WTC11 (cell line): ENCODE measurements around the gene BOC. TPM values are rescaled to one million over a fixed set of nuclear protein-coding genes. Genes with fewer than 3 reads are reported as not detected.

Experiments
- ATAC-seq: fragments of 200-7000 bp; cut with Tn5 transposase; 2 replicates; pipeline ENCODE4 v1.10.0; 2021; ENCODE audit warnings: mild to moderate bottlenecking, moderate library complexity
- CTCF ChIA-PET: fragments of 300-600 bp; sonication (Branson Sonifier 250); formaldehyde crosslinking; loops from one replicate; lab custom pipeline; 2021; ENCODE audit warnings: antibody characterized with exemption; lab: Charles Lee
- POLR2A ChIA-PET: fragments of 350-600 bp; sonication (Branson Sonifier 250); formaldehyde crosslinking; loops from one replicate; lab custom pipeline; 2021; ENCODE audit warnings: antibody characterized with exemption; lab: Charles Lee
- DNase-seq: peaks from one replicate; pipeline ENCODE4 v3.0.0; 2021; ENCODE audit warnings: low spot score
- H3K27ac Mint-ChIP-seq: 2 replicates; pipeline ENCODE4 v1.8.0; 2021; ENCODE audit warnings: mixed read lengths
- H3K27me3 Mint-ChIP-seq: 2 replicates; pipeline ENCODE4 v1.8.0; 2021; ENCODE audit warnings: low read depth, mild to moderate bottlenecking, moderate library complexity, mixed read lengths
- H3K36me3 Mint-ChIP-seq: 2 replicates; pipeline ENCODE4 v1.8.0; 2021; ENCODE audit warnings: mixed read lengths
- H3K4me1 Mint-ChIP-seq: 2 replicates; pipeline ENCODE4 v1.8.0; 2022; ENCODE audit warnings: mixed read lengths
- H3K4me3 Mint-ChIP-seq: 2 replicates; pipeline ENCODE4 v1.8.0; 2021; ENCODE audit warnings: mild to moderate bottlenecking, moderate library complexity, mixed read lengths
- H3K9me3 Mint-ChIP-seq: 2 replicates; pipeline ENCODE4 v1.8.0; 2021; ENCODE audit warnings: mixed read lengths
- FOXP1 ChIP-seq: sonication (generic); formaldehyde crosslinking; IDR thresholded peaks from 2 replicates; pipeline ENCODE4 v1.8.0; 2022; ENCODE audit warnings: missing genetic modification reagents, mild to moderate bottlenecking, moderate library complexity, borderline replicate concordance
- GTF2I ChIP-seq: fragments of 250-450 bp; sonication (Bioruptor Pico); conservative IDR thresholded peaks from 2 replicates; pipeline ENCODE4 v1.4.0; 2021; ENCODE audit warnings: mild to moderate bottlenecking
- OVOL2 ChIP-seq: fragments of 250-450 bp; sonication (Bioruptor Pico); IDR thresholded peaks from 2 replicates; pipeline ENCODE4 v1.9.0; 2021; ENCODE audit warnings: mild to moderate bottlenecking, borderline replicate concordance
- PRRX2 ChIP-seq: fragments of 250-450 bp; sonication (Bioruptor Pico); IDR thresholded peaks from 2 replicates; pipeline ENCODE4 v1.8.0; 2021; ENCODE audit warnings: mild to moderate bottlenecking
- SMAD3 ChIP-seq: sonication (generic); formaldehyde crosslinking; IDR thresholded peaks from 2 replicates; pipeline ENCODE4 v1.8.0; 2022; ENCODE audit warnings: missing genetic modification reagents, mild to moderate bottlenecking, borderline replicate concordance
- SMAD4 ChIP-seq: sonication (generic); formaldehyde crosslinking; IDR thresholded peaks from 2 replicates; pipeline ENCODE4 v1.8.0; 2022; ENCODE audit warnings: mild to moderate bottlenecking, missing genetic modification reagents
- SOX15 ChIP-seq: fragments of 250-450 bp; sonication (Bioruptor Pico); IDR thresholded peaks from 2 replicates; pipeline ENCODE4 v1.9.0; 2021; ENCODE audit warnings: mild to moderate bottlenecking
- SP1 ChIP-seq: sonication (generic); formaldehyde crosslinking; conservative IDR thresholded peaks from 2 replicates; pipeline ENCODE4 v1.8.1; 2022; ENCODE audit warnings: missing genetic modification reagents
- TEAD1 ChIP-seq: sonication (generic); formaldehyde crosslinking; IDR thresholded peaks from 2 replicates; pipeline ENCODE4 v1.8.0; 2022; ENCODE audit warnings: mild to moderate bottlenecking, missing genetic modification reagents
- TEAD4 ChIP-seq: sonication (generic); formaldehyde crosslinking; IDR thresholded peaks from 2 replicates; pipeline ENCODE4 v1.8.0; 2022; ENCODE audit warnings: mild to moderate bottlenecking, missing genetic modification reagents
- ZNF138 ChIP-seq: sonication (generic); formaldehyde crosslinking; conservative IDR thresholded peaks from 2 replicates; pipeline ENCODE4 v1.8.1; 2022; ENCODE audit warnings: mild to moderate bottlenecking, moderate library complexity, missing genetic modification reagents
- ZNF263 ChIP-seq: sonication (generic); formaldehyde crosslinking; IDR thresholded peaks from 2 replicates; pipeline ENCODE4 v1.8.1; 2022; ENCODE audit warnings: low read depth, mild to moderate bottlenecking, moderate library complexity, missing genetic modification reagents
- ZNF671 ChIP-seq: fragments of 250-450 bp; sonication (Bioruptor Pico); IDR thresholded peaks from 2 replicates; pipeline ENCODE4 v1.8.0; 2021; ENCODE audit warnings: mild to moderate bottlenecking
- total RNA-seq: library from RNA; stranded (reverse); gene quantifications from 3 replicates; pipeline ENCODE4 v1.2.3, GENCODE V29; 2021
- TF ChIP-seq, protein P1 (sequence below): sonication (generic); formaldehyde crosslinking; IDR thresholded peaks from 2 replicates; pipeline ENCODE4 v1.8.1; 2023; ENCODE audit warnings: mild to moderate bottlenecking, moderate library complexity, missing genetic modification reagents
- TF ChIP-seq, protein P2 (sequence below): fragments of 250-450 bp; sonication (Bioruptor Pico); conservative IDR thresholded peaks from 2 replicates; pipeline ENCODE4 v1.9.0; 2021; ENCODE audit warnings: mild to moderate bottlenecking
- TF ChIP-seq, protein P3 (sequence below): sonication (generic); formaldehyde crosslinking; IDR thresholded peaks from 2 replicates; pipeline ENCODE4 v1.8.1; 2022; ENCODE audit warnings: missing genetic modification reagents, borderline replicate concordance
- TF ChIP-seq, protein P4 (sequence below): sonication (generic); formaldehyde crosslinking; IDR thresholded peaks from 2 replicates; pipeline ENCODE4 v1.8.1; 2023; ENCODE audit warnings: mild to moderate bottlenecking, missing genetic modification reagents
- TF ChIP-seq, protein P5 (sequence below): sonication (generic); formaldehyde crosslinking; IDR thresholded peaks from 2 replicates; pipeline ENCODE4 v1.8.0; 2023; ENCODE audit warnings: missing genetic modification reagents
- TF ChIP-seq, protein P6 (sequence below): sonication (generic); formaldehyde crosslinking; IDR thresholded peaks from 2 replicates; pipeline ENCODE4 v1.8.1; 2022; ENCODE audit warnings: low read depth, missing genetic modification reagents, borderline replicate concordance
- TF ChIP-seq, protein P7 (sequence below): sonication (generic); formaldehyde crosslinking; IDR thresholded peaks from 2 replicates; pipeline ENCODE4 v1.8.1; 2023; ENCODE audit warnings: mild to moderate bottlenecking, missing genetic modification reagents, moderate library complexity
- TF ChIP-seq, protein P8 (sequence below): sonication (generic); formaldehyde crosslinking; IDR thresholded peaks from 2 replicates; pipeline ENCODE4 v1.8.1; 2023; ENCODE audit warnings: mild to moderate bottlenecking, missing genetic modification reagents, moderate library complexity

BOC gene
- total RNA-seq, 1 experiment from 2014 or later: 8.0 TPM

DNA sequence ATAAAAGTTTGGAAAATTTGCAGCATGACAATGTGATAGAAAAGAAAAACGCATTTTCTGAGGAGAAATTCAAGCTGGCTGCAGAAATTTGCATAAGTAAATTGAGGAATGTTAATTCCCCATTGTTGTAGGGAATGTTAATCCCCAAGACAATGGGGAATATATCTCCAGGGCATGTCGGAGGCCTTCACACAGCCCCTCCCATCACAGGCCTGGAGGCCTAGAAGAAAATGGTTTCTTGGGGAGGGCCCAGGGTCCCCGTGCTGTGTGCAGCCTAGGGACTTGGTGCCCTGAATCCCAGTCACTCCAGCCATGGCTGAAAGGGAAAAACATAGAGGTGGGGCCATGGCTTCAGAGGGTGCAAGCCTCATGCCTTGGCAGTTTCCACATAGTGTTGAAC is 101.1 kb downstream of the BOC start:
- ATAC-seq: peak; percentile 95
- Mint-ChIP-seq H3K36me3 (peaks cover 50% of the 10 kb centered on the region), H3K4me1 (peaks cover 9% of the 10 kb centered on the region), H3K9me3 (peaks cover 60% of the 10 kb centered on the region), H3K27me3 (no peaks in the 10 kb centered on the region; the same call in 1 of the 2 replicates), H3K27ac (0 out of 2 replicates have a peak overlapping the region, but pooled peaks have one; percentile 15), H3K4me3 (no peak overlapping the region)
- ChIA-PET CTCF (interaction anchor here (0.7 kb wide), 1 partner anchor 35 kb away, joined by 6 read pairs; no protein-coding TSS in a partner anchor), POLR2A (no interaction called here)
- DNase-seq: peak; percentile 43
- TF ChIP-seq OVOL2 (CRISPR knock-in tag): no peak
- TF ChIP-seq, protein P1, sequence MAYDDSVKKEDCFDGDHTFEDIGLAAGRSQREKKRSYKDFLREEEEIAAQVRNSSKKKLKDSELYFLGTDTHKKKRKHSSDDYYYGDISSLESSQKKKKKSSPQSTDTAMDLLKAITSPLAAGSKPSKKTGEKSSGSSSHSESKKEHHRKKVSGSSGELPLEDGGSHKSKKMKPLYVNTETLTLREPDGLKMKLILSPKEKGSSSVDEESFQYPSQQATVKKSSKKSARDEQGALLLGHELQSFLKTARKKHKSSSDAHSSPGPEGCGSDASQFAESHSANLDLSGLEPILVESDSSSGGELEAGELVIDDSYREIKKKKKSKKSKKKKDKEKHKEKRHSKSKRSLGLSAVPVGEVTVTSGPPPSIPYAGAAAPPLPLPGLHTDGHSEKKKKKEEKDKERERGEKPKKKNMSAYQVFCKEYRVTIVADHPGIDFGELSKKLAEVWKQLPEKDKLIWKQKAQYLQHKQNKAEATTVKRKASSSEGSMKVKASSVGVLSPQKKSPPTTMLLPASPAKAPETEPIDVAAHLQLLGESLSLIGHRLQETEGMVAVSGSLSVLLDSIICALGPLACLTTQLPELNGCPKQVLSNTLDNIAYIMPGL: no peak
- TF ChIP-seq ZNF263 (CRISPR knock-in tag): no peak
- TF ChIP-seq, protein P2, sequence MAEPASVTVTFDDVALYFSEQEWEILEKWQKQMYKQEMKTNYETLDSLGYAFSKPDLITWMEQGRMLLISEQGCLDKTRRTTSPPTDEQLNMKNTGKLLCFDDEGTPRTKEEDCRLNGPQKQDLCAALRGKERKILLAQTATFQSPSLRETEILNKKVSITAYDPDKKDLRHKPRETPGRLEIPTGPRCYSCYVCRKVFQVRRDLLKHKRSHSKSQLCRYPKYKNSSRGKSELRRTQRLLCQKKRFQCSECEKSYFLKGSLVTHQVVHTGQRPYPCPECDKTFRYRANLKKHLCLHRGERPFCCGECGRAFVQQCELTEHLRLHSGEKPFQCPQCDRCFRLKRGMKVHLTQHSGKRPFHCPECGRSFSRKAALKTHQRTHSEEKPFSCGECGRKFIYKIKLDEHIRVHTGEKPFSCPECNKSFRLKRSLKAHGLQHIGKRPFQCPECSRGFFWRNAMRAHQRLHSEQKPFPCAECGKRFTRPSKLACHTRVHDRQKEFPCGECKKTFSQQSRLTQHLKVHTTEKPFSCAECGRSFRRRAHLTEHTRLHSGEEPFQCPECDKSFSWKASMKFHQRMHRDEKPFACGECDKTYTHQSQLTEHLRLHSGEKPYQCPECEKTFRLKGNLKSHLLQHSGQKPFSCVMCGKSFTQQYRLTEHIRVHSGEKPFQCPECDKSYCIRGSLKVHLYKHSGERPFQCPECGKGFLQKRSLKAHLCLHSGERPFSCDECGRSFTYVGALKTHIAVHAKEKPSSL: no peak
- TF ChIP-seq, protein P3, sequence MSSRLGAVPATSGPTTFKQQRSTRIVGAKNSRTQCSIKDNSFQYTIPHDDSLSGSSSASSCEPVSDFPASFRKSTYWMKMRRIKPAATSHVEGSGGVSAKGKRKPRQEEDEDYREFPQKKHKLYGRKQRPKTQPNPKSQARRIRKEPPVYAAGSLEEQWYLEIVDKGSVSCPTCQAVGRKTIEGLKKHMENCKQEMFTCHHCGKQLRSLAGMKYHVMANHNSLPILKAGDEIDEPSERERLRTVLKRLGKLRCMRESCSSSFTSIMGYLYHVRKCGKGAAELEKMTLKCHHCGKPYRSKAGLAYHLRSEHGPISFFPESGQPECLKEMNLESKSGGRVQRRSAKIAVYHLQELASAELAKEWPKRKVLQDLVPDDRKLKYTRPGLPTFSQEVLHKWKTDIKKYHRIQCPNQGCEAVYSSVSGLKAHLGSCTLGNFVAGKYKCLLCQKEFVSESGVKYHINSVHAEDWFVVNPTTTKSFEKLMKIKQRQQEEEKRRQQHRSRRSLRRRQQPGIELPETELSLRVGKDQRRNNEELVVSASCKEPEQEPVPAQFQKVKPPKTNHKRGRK (CRISPR knock-in tag): no peak
- TF ChIP-seq, protein P4, sequence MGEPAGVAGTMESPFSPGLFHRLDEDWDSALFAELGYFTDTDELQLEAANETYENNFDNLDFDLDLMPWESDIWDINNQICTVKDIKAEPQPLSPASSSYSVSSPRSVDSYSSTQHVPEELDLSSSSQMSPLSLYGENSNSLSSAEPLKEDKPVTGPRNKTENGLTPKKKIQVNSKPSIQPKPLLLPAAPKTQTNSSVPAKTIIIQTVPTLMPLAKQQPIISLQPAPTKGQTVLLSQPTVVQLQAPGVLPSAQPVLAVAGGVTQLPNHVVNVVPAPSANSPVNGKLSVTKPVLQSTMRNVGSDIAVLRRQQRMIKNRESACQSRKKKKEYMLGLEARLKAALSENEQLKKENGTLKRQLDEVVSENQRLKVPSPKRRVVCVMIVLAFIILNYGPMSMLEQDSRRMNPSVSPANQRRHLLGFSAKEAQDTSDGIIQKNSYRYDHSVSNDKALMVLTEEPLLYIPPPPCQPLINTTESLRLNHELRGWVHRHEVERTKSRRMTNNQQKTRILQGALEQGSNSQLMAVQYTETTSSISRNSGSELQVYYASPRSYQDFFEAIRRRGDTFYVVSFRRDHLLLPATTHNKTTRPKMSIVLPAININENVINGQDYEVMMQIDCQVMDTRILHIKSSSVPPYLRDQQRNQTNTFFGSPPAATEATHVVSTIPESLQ (CRISPR knock-in tag): no peak
- TF ChIP-seq, protein P5, sequence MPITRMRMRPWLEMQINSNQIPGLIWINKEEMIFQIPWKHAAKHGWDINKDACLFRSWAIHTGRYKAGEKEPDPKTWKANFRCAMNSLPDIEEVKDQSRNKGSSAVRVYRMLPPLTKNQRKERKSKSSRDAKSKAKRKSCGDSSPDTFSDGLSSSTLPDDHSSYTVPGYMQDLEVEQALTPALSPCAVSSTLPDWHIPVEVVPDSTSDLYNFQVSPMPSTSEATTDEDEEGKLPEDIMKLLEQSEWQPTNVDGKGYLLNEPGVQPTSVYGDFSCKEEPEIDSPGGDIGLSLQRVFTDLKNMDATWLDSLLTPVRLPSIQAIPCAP: no peak
- no peak for TF ChIP-seq SMAD3
- no peak for TF ChIP-seq SOX15 (CRISPR knock-in tag)
- no peak for TF ChIP-seq SMAD4 (CRISPR knock-in tag)
- TF ChIP-seq SP1 (CRISPR knock-in tag): 0 out of 2 replicates have a peak, but pooled peaks have one; percentile 20
- TF ChIP-seq TEAD1 (CRISPR knock-in tag): peak; percentile 60; the same call in 1 of the 2 replicates
- TF ChIP-seq, protein P6, sequence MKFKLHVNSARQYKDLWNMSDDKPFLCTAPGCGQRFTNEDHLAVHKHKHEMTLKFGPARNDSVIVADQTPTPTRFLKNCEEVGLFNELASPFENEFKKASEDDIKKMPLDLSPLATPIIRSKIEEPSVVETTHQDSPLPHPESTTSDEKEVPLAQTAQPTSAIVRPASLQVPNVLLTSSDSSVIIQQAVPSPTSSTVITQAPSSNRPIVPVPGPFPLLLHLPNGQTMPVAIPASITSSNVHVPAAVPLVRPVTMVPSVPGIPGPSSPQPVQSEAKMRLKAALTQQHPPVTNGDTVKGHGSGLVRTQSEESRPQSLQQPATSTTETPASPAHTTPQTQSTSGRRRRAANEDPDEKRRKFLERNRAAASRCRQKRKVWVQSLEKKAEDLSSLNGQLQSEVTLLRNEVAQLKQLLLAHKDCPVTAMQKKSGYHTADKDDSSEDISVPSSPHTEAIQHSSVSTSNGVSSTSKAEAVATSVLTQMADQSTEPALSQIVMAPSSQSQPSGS (CRISPR knock-in tag): no peak
- TF ChIP-seq TEAD4 (CRISPR knock-in tag): peak; percentile 38; the same call in 1 of the 2 replicates
- TF ChIP-seq ZNF138 (CRISPR knock-in tag): no peak

DNA sequence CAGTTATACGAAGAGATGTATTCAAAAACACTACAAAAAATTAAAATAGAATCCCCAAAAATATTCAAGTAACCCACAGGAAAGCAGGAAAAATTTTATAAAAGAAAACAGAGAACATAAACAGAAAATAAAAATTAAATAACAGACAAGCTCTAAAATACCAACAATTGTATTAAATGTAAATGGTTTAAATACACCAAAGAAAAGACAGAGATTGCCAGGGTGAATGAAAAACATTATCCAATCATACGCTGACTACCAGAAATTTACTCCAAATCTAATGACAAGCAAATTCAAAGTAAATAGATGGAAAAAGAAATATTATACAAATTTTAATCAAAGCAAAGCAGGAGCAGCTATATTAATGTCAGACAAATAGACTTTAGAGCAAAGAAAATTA is 103.6 kb downstream of the BOC start:
- no peak for ATAC-seq
- Mint-ChIP-seq H3K9me3 (peaks cover 80% of the 10 kb centered on the region), H3K4me1 (peaks cover 9% of the 10 kb centered on the region), H3K27ac (no peak overlapping the region), H3K4me3 (no peak overlapping the region), H3K36me3 (peaks cover 50% of the 10 kb centered on the region), H3K27me3 (no peaks in the 10 kb centered on the region; the same call in 1 of the 2 replicates)
- POLR2A ChIA-PET: no interaction called here
- CTCF ChIA-PET: no interaction called here
- no peak for DNase-seq
- TF ChIP-seq GTF2I (no peak), ZNF671 (no peak), ZNF263 (CRISPR knock-in tag) (no peak), FOXP1 (no peak), PRRX2 (CRISPR knock-in tag) (no peak), SMAD4 (CRISPR knock-in tag) (no peak)
- TF ChIP-seq, protein P6 (CRISPR knock-in tag): no peak
- TF ChIP-seq, protein P7, sequence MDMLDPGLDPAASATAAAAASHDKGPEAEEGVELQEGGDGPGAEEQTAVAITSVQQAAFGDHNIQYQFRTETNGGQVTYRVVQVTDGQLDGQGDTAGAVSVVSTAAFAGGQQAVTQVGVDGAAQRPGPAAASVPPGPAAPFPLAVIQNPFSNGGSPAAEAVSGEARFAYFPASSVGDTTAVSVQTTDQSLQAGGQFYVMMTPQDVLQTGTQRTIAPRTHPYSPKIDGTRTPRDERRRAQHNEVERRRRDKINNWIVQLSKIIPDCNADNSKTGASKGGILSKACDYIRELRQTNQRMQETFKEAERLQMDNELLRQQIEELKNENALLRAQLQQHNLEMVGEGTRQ (CRISPR knock-in tag): no peak
- TF ChIP-seq, protein P8, sequence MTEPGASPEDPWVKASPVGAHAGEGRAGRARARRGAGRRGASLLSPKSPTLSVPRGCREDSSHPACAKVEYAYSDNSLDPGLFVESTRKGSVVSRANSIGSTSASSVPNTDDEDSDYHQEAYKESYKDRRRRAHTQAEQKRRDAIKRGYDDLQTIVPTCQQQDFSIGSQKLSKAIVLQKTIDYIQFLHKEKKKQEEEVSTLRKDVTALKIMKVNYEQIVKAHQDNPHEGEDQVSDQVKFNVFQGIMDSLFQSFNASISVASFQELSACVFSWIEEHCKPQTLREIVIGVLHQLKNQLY (CRISPR knock-in tag): no peak
